Body of pancreas (tissue), 4 donors: ENCODE measurements around the gene RPE65.

Source experiments
- CTCF ChIP-seq, 7 experiments: fragments of 450-650 bp in 4 of 7; fragments of 200-600 bp in 3 of 7; sonication (generic) in 3 of 7; IDR thresholded peaks; one replicate each; pipeline ENCODE4 v1.5.1; 2016 to 2019; ENCODE audit warnings: antibody characterized with exemption in 7 of 7
- POLR2A ChIP-seq, 3 donors: fragments of 450-650 bp; IDR thresholded peaks; one replicate each; pipeline ENCODE4 v1.6.1; 2016; ENCODE audit warnings: antibody characterized with exemption in 3 of 3, mild to moderate bottlenecking in 2 of 3

- TF ChIP-seq CTCF (IDR thresholded peaks at IDR 0.05) (no peak), POLR2A (IDR thresholded peaks at IDR 0.05) (no peak)
Observed at GRCh38 chr1:68479501-68479900, 29.7 kb upstream of the RPE65 start.
